NOMO-1 (cell line): ENCODE data around the gene TRIM43B.
"Not testable (repeated sequence)": the region's sequence is repeated elsewhere in the genome, so short reads cannot be mapped to it uniquely, and the experiment has no call there.

Experiments used
- DNase-seq, 2 experiments: peaks; one replicate each; lab custom pipeline; 2025; ENCODE audit not compliant: unreplicated experiment in 2 of 2; lab: John Stamatoyannopoulos, UW

Gene TRIM43B

DNA sequence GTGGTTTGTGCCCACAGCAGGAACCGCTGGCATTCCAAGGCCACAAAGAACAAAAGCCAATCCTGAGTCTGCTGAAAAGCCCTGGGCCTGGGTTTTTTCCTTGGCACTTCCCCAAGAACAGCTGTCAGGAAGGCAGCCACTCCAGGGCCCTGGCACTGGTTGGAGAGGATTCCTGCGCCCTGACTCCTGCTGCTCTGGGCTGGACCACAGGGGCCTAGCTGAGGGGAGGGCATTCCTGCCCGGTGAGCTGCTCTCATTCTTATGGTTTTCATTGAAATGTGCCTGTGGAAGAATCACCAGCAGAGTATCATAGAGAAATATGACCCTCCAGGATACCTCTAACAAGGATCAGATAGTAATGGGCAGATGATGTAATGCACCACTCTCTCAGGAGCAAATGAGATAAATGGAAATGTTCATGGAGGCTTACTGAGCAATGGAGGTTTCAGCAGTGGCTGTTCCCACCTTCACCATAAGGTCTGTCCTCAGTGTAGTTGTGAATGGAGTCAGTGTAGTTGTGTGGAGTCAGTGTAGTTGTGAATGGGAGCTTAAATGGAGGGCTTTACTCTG is 50.0 kb downstream of the TRIM43B start:
- not testable (repeated sequence) for DNase-seq

DNA sequence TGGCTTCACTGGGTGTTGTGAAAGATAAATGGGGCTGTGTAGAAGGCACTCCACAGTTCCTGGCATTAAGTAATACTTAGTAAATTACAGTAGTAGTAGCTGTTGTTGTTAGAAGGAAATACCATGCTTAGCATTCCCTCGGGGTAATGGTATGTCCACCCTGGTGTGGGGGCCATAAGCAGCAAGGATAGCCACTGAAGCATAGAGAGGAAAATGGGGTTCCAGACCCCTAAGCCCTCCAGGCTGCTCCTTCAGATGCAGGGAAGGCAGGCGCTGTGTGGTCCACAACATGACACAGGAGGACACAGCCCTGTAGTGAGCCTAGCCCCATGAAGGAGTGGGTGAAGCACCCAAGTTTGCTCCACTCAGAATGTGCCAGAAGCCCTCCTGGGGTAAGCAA is 50.6 kb downstream of the TRIM43B start:
- DNase-seq, result not testable (repeated sequence)

DNA sequence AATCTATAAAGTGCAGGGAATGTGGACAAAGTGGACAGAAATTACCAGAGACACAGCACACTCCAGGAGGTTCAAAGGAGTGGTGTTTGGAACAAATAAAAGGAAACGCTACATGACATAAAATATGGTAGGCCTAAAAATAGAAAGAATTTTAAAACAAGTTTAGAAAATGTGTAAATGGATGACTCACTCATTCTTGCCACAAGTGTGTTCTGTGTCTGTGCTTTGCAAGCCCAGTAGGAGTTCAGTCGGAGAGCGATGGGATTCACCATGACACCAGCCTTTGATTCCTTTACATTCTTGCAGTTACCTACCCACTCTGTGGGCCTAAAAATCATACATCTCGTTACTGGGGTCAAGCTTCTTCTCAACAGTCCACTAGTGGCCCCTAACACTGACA is 51.2 kb downstream of the TRIM43B start:
- DNase-seq, result not testable (repeated sequence)

DNA sequence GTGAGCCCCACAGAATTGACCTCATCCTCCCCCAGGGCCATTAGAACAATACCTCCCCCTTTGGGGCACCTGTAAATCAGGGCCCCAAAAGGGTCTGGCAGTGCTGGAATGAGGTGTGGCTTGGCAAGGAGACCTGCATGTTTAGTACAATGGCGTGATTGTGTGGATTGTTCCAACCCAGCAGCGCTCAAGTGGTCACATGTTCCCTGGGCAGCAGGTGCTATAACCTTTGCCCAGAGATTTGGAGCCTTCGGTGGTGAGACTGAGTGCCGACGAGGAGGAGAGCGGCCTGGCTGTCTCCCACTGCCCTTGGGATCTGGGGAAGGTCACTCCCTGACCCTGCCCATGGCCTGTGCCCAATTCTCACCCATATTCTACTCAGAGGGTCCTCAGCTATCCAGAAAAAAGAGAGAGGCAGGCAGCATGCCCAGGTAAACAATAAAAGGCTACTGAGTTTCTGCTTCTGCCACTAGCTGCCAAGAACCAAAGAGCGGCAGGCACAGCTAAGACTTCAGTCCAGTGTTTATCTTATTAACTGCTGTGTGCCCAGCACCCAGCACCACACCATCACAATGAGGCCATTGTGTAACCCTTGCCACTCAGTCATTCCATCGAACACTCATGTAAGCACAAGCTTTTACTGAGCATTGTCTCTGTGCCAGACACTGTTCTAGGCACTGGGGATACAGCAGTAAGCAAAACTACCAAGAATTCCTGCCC is 54.6 kb downstream of the TRIM43B start:
- not testable (repeated sequence) for DNase-seq

DNA sequence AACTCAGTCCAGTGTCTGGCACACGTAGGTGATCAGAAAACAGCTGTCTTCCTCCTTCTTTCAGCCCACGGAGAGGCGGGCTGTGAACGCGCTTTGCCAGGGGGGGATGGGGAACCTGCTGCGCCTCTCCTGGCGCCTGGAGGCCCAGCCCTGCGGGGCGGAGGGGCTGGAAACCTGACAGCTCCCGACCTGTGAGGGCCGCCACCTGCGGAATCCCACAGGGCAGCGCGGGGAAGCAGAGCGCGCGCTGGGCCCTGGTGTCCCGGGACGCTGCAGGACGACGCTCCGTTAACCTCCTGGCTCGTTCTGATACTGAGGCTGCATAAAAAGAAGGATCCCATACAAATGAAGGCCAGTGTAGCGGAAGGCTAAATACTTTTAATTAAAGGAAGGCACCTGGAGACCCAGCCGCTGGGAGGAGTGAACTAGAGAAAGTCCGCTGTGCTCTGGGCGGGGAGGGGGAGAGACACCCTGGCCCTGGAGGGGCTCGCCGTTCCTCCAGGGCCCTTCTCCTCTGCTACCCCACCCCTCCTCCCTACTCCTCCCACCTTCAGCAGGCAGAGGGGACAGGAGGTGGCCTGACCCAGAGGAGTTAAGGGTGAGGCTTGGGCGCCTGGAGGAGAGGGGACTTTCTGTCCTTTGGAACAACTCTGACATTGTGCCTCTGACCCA is 57.2 kb downstream of the TRIM43B start:
- not testable (repeated sequence) for DNase-seq
